Measurements from ENCODE around the gene ATG9A. TPM values are rescaled to one million over a fixed set of nuclear protein-coding genes. Genes with fewer than 3 reads are reported as not detected.

ATG9A gene
- total RNA-seq, 6 donors from 2014 or later = 40.9 to 57.7 (median 49.8) TPM

DNA sequence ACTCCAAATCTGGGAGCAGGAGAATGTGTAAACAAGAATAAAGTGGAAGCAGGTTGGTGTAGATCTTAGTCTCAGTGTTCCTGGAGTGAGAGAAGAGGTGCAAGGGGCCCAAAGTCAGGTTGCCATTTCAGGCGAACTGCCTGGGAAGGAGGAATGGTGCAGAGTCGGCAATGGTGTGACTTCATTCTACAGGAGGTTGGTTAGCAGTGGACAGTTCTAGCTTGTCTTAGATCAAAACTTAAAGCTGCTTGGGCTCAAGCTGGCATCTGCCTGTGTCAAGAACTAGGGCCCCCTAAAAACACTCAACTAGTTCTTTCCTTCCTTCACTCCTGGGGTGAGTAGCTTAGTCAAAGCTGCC lies 19.4 kb upstream of the ATG9A start:
- H3K27me3 ChIP-seq = no peaks in the 10 kb centered on the region
- H3K4me3 ChIP-seq = peak overlapping the region in 3 of 4 donors; percentile 12 to 31 (median 18)
- TF ChIP-seq POLR2AphosphoS5 (IDR thresholded peaks at IDR 0.05) (no peak), EP300 (IDR thresholded peaks at IDR 0.05) (no peak), POLR2A (IDR thresholded peaks at IDR 0.05) (no peak), CTCF (IDR thresholded peaks at IDR 0.05) (no peak)
- DNase-seq (no peak), ATAC-seq (ENCODE audit: low FRiP score in 2 of 2) (no peak)
- H3K27ac ChIP-seq = peak overlapping the region; percentile 77 to 96 (median 96)
- 66 to 74% methylated on average over 2 of the region's 2 CpGs for WGBS, 2 donors
- H3K36me3 ChIP-seq = peaks cover 2 to 37% (median 11%) of the 10 kb centered on the region in 4 donors
- peaks cover 70 to 95% (median 77%) of the 10 kb centered on the region in 4 donors for H3K4me1 ChIP-seq
- H3K9me3 ChIP-seq = no peaks in the 10 kb centered on the region

- Histone ChIP-seq H3K9me3 (no peaks in the 10 kb centered on the region), H3K4me1 (peaks cover 61 to 86% (median 69%) of the 10 kb centered on the region in 4 donors), H3K27ac (peak overlapping the region; percentile 77 to 96 (median 96)), H3K4me3 (peak overlapping the region in 2 of 4 donors; percentile 9 to 18), H3K27me3 (no peaks in the 10 kb centered on the region), H3K36me3 (peaks cover 2 to 37% (median 11%) of the 10 kb centered on the region in 4 donors)
- ATAC-seq (ENCODE audit: low FRiP score in 2 of 2) (no peak), DNase-seq (peak in 1 of 2 donors; percentile 58)
- TF ChIP-seq CTCF (IDR thresholded peaks at IDR 0.05) (no peak), POLR2AphosphoS5 (IDR thresholded peaks at IDR 0.05) (peak; percentile 70 to 74)
- whole genome bisulfite sequencing, 2 donors = 79 to 87% methylated on average over 16 to 17 of the region's 17 CpGs
Measured at GRCh38 chr2:219247678-219248642, 18.5 kb upstream of the ATG9A start.

DNA sequence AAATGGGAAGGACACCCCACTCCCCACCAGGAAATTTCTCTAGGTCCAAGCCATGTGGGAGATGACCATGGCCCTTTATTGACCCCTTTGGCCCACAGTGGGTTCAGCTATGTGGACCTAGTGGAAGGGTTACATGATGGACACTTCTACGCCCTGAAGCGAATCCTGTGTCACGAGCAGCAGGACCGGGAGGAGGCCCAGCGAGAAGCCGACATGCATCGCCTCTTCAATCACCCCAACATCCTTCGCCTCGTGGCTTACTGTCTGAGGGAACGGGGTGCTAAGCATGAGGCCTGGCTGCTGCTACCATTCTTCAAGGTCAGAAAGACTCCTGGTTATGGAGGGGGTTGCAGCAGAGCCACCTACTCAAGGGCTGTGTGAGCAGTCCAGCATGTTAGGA lies 17.1 kb upstream of the ATG9A start:
- DNase-seq (no peak), ATAC-seq (ENCODE audit: low FRiP score in 2 of 2) (no peak)
- Histone ChIP-seq H3K9me3 (no peaks in the 10 kb centered on the region), H3K4me3 (peak overlapping the region in 1 of 4 donors; percentile 82), H3K36me3 (peaks cover 2 to 37% (median 11%) of the 10 kb centered on the region in 4 donors), H3K4me1 (peaks cover 57 to 72% (median 58%) of the 10 kb centered on the region in 4 donors), H3K27ac (peak overlapping the region; percentile 91 to 96 (median 96)), H3K27me3 (no peaks in the 10 kb centered on the region)
- WGBS, 2 donors = 93 to 96% methylated on average over 4 to 10 of the region's 10 CpGs
- no peak for TF ChIP-seq POLR2A (IDR thresholded peaks at IDR 0.05)
- TF ChIP-seq CTCF (IDR thresholded peaks at IDR 0.05) = no peak
- no peak for TF ChIP-seq POLR2AphosphoS5 (IDR thresholded peaks at IDR 0.05)
- TF ChIP-seq EP300 (IDR thresholded peaks at IDR 0.05) = no peak

DNA sequence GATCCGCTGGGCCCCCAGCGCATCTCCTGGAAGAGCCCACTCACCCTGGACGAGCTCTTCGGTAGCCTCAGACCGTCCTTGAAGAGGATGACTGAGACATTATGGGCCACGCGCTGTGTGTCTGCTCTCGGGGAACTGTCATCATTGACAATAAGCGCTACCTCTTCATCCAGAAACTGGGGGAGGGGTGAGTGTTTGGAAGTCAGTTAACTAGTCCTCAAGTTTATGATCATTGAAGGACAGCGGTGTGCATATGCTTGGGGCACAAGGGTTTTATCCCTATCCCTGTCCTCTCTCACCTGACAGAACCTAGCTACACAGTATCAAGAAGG lies 16.4 kb upstream of the ATG9A start:
- TF ChIP-seq POLR2A (IDR thresholded peaks at IDR 0.05) (no peak), EP300 (IDR thresholded peaks at IDR 0.05) (no peak), POLR2AphosphoS5 (IDR thresholded peaks at IDR 0.05) (no peak), CTCF (IDR thresholded peaks at IDR 0.05) (no peak)
- ATAC-seq (ENCODE audit: low FRiP score in 2 of 2) (no peak), DNase-seq (no peak)
- Histone ChIP-seq H3K36me3 (peaks cover 2 to 30% (median 10%) of the 10 kb centered on the region in 4 donors), H3K9me3 (no peaks in the 10 kb centered on the region), H3K4me3 (peak overlapping the region; percentile 72 to 83 (median 79)), H3K4me1 (peaks cover 55 to 65% (median 56%) of the 10 kb centered on the region in 4 donors), H3K27me3 (no peaks in the 10 kb centered on the region), H3K27ac (peak overlapping the region; percentile 91 to 96 (median 96))
- WGBS, 2 donors = 18 to 47% methylated on average over 5 to 10 of the region's 10 CpGs
